Activated CD4-positive, alpha-beta memory T cell treated with anti-CD3 and anti-CD28 coated beads for 36 hours (primary cell): Measurements from ENCODE around the gene POLR2L. TPM values are rescaled to one million over a fixed set of nuclear protein-coding genes. Genes with fewer than 3 reads are reported as not detected.
A peak's percentile ranks its signal among the peaks of the same experiment; 100 is the strongest.

Experiments used
- CTCF ChIA-PET: fragments of 350-600 bp; sonication (Branson Sonifier 250); formaldehyde crosslinking; loops from one replicate; lab custom pipeline; 2021; ENCODE audit warnings: antibody characterized with exemption, inconsistent platforms; lab: Charles Lee
- POLR2A ChIA-PET: fragments of 350-600 bp; sonication (Branson Sonifier 250); formaldehyde crosslinking; loops from one replicate; lab custom pipeline; 2021; ENCODE audit warnings: antibody characterized with exemption; lab: Charles Lee
- DNase-seq: peaks from one replicate; pipeline ENCODE4 v3.0.0-alpha.2; 2020
- H3K27ac Mint-ChIP-seq: one replicate; pipeline ENCODE4 v1.8.0; 2021; ENCODE audit warnings: mixed read lengths
- H3K27me3 Mint-ChIP-seq: one replicate; pipeline ENCODE4 v1.8.0; 2021; ENCODE audit warnings: mixed read lengths
- H3K36me3 Mint-ChIP-seq: one replicate; pipeline ENCODE4 v1.8.0; 2021; ENCODE audit warnings: mixed read lengths
- H3K4me1 Mint-ChIP-seq: one replicate; pipeline ENCODE4 v1.8.0; 2021; ENCODE audit warnings: low read depth, mixed read lengths
- H3K4me3 Mint-ChIP-seq: one replicate; pipeline ENCODE4 v1.8.0; 2021; ENCODE audit warnings: mild to moderate bottlenecking, mixed read lengths
- H3K9me3 Mint-ChIP-seq: one replicate; pipeline ENCODE4 v1.8.0; 2021; ENCODE audit warnings: mixed read lengths
- intact Hi-C: fragments of 100-400 bp; cut with micrococcal nuclease; formaldehyde crosslinking; loops from one replicate; pipeline ENCODE4 v1.15.1; 2023
- total RNA-seq, 2 experiments: library from RNA; stranded (reverse); gene quantifications; one replicate each; pipeline ENCODE4 v1.2.3, GENCODE V29; 2021

POLR2L gene
- total RNA-seq, 2 experiments from 2014 or later = 70.4 to 74.0 TPM

- Mint-ChIP-seq H3K4me3 (peak overlapping the region; percentile 92), H3K27ac (peak overlapping the region; percentile 99), H3K36me3 (peaks cover 32% of the 10 kb centered on the region), H3K9me3 (no peaks in the 10 kb centered on the region), H3K4me1 (peaks cover 35% of the 10 kb centered on the region), H3K27me3 (no peaks in the 10 kb centered on the region)
- ChIA-PET CTCF (interaction anchor here (0.6 to 1.5 kb wide), 6 partner anchors 10 to 52 kb away, joined by 3 to 7 read pairs (median 4); partner anchors contain the start of gene PNPLA2), POLR2A (interaction anchor here (0.9 to 2.2 kb wide), 8 partner anchors 8 to 233 kb away, joined by 3 to 14 read pairs (median 4); partner anchors contain the start of genes CEND1, PHRF1, PNPLA2 and POLR2L)
- intact Hi-C loops = loop anchor here (1.0 kb wide), 2 partner anchors 11 to 12 kb away; no protein-coding TSS in a partner anchor
- peak; percentile 80 for DNase-seq
Measured at GRCh38 chr11:808427-809286, 33.7 kb downstream of the POLR2L start.

GRCh38 chr11:804599-804964, 37.7 kb downstream of the POLR2L start:
- Mint-ChIP-seq H3K9me3 (no peaks in the 10 kb centered on the region), H3K36me3 (peaks cover 9% of the 10 kb centered on the region), H3K27me3 (no peaks in the 10 kb centered on the region), H3K27ac (peak overlapping the region; percentile 74), H3K4me3 (peak overlapping the region; percentile 82), H3K4me1 (peaks cover 17% of the 10 kb centered on the region)
- intact Hi-C loops = no loop called here
- ChIA-PET CTCF (interaction anchor here (1.0 to 1.1 kb wide), 2 partner anchors 9 to 15 kb away, joined by 4 to 6 read pairs; no protein-coding TSS in a partner anchor), POLR2A (interaction anchor here (1.5 kb wide), 1 partner anchor 15 kb away, joined by 5 read pairs; the partner anchor contains the start of gene CEND1)
- no peak for DNase-seq

GRCh38 chr11:803770-804598, 38.3 kb downstream of the POLR2L start:
- DNase-seq = no peak
- Mint-ChIP-seq H3K9me3 (no peaks in the 10 kb centered on the region), H3K27me3 (no peaks in the 10 kb centered on the region), H3K4me3 (peak overlapping the region; percentile 82), H3K4me1 (peaks cover 17% of the 10 kb centered on the region), H3K27ac (peak overlapping the region; percentile 74), H3K36me3 (peaks cover 9% of the 10 kb centered on the region)
- POLR2A ChIA-PET = interaction anchor here (0.5 to 1.5 kb wide), 2 partner anchors 14 to 127 kb away, joined by 3 to 5 read pairs; partner anchors contain the start of gene CEND1
- intact Hi-C loops = no loop called here
- CTCF ChIA-PET = interaction anchor here (1.0 to 1.1 kb wide), 2 partner anchors 8 to 15 kb away, joined by 4 to 6 read pairs; no protein-coding TSS in a partner anchor

DNA sequence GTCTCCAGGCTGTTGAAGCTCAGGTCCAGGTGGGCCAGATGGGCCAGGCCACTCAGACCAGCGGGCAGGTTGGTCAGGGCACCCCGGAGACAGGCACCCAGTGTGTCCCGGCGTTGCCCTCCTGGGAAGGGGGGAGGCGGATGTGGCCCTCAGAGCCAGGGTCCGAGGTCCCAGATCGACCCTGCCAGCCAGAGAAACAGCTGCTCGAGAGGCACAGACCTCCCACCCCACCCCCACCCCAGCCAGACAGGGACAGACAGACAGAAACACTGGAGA, 38.9 kb downstream of the POLR2L start:
- CTCF ChIA-PET = no interaction called here
- Mint-ChIP-seq H3K4me1 (peaks cover 17% of the 10 kb centered on the region), H3K36me3 (peaks cover 9% of the 10 kb centered on the region), H3K9me3 (no peaks in the 10 kb centered on the region), H3K4me3 (peak overlapping the region; percentile 82), H3K27me3 (no peaks in the 10 kb centered on the region), H3K27ac (no peak overlapping the region)
- POLR2A ChIA-PET = interaction anchor here (0.6 to 1.5 kb wide), 2 partner anchors 14 to 55 kb away, joined by 3 to 5 read pairs; partner anchors contain the start of gene CEND1
- DNase-seq = no peak
- intact Hi-C loops = no loop called here

DNA sequence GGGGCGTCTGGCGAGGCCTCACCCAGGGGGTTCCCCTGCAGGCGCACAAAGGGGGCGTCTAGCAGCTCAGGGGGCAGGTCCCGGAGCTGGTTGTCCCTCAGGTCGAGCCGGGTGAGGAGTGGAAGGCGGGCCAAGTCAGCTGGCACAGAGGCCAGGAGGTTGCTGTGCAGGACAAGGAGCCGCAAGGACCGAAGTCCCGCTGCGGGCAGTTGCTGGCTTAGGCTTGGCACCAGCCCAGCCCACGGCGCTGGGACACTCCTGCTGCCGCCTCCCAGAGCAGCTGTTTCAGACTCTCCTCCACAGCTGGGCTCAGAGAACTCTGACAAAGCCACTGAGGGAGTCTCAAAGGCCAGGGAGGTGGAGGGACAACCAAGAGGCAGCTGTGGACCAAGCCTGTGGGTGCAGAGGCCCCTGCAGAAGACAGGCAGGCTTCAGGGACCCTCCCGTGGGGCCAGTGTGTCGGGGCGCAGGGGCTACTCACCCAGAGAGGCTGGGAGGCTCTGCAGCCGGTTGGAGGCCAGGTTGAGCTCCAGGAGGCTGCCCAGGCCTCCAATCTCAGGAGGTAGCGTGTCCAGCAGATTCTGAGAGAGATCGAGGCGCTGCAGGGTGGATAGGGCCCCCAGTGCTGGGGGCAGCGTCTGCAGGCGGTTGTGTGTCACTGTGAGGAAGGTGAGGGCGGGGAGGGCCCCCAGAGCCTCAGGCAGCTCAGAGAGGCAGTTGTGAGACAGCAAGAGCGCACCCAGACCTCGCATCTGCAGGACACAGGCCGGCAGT, 39.4 kb downstream of the POLR2L start:
- peak overlapping the region; percentile 23 for H3K4me3 Mint-ChIP-seq
- H3K9me3 Mint-ChIP-seq = no peaks in the 10 kb centered on the region
- no peak overlapping the region for H3K27ac Mint-ChIP-seq
- peaks cover 8% of the 10 kb centered on the region for H3K36me3 Mint-ChIP-seq
- ChIA-PET POLR2A (interaction anchor here (0.6 to 1.1 kb wide), 3 partner anchors 10 to 55 kb away, joined by 3 read pairs; no protein-coding TSS in a partner anchor), CTCF (no interaction called here)
- no peaks in the 10 kb centered on the region for H3K27me3 Mint-ChIP-seq
- intact Hi-C loops = no loop called here
- H3K4me1 Mint-ChIP-seq = peaks cover 15% of the 10 kb centered on the region
- DNase-seq = no peak

DNA sequence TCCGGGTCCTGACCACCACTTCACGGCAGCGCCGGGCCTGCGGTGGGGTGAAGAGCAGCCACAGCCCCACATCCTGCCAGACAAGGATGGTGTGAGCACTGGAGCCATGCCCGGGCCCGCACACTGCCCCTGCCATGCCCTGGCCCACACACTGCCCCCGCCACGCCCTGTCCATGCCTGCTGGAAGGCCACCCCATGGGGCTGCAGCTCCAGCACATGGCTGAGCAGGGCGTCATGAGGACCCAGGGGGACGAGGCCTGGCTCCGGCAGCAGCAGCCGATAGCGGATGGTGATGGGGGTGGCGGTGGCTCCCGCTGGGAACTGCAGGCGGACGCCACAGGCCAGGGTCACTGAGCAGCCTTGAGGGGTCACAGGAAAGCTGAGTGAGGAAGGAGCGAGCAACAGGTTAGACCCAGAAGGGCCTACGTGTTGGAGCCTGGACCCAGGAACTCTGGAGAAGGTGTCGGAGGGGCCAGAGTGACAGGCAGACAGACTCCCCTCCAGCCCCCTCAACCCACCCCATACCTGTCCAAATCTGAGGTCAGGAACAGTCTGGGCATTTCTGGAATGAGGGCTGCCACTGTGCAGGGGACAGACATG, 40.2 kb downstream of the POLR2L start:
- Mint-ChIP-seq H3K27ac (no peak overlapping the region), H3K9me3 (no peaks in the 10 kb centered on the region), H3K4me1 (peaks cover 13% of the 10 kb centered on the region), H3K4me3 (no peak overlapping the region), H3K27me3 (no peaks in the 10 kb centered on the region), H3K36me3 (peaks cover 6% of the 10 kb centered on the region)
- ChIA-PET POLR2A (interaction anchor here (0.7 to 1.1 kb wide), 2 partner anchors 10 to 39 kb away, joined by 3 read pairs; no protein-coding TSS in a partner anchor), CTCF (no interaction called here)
- DNase-seq = no peak
- intact Hi-C loops = no loop called here

- peaks cover 18% of the 10 kb centered on the region for H3K4me1 Mint-ChIP-seq
- no peak overlapping the region for H3K27ac Mint-ChIP-seq
- H3K9me3 Mint-ChIP-seq = no peaks in the 10 kb centered on the region
- H3K36me3 Mint-ChIP-seq = peaks cover 6% of the 10 kb centered on the region
- DNase-seq = no peak
- no peak overlapping the region for H3K4me3 Mint-ChIP-seq
- POLR2A ChIA-PET = interaction anchor here (1.2 kb wide), 1 partner anchor 8 kb away, joined by 5 read pairs; the partner anchor contains the start of gene RPLP2
- H3K27me3 Mint-ChIP-seq = no peaks in the 10 kb centered on the region
- CTCF ChIA-PET = no interaction called here
- intact Hi-C loops = no loop called here
Measured at GRCh38 chr11:801097-801780, 41.1 kb downstream of the POLR2L start.

DNA sequence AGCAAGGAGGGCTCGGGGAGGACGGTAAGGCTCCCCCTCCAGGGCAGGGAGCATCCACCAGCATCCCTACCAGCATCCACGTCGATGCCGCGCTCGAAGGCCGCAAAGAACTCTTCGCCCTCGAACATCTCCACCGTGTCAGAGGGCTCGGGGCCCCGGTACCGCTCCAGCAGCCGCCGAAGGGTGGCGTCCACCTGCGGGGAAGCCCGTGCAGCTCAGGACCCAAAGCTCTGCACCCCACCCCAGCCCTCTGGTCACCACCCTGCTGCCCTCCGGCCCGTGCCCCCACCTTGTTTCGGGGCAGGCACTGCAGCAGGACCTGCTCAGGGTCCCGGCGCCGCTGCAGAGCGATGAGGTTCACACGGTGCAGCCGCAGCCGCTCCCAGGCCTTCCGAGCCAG, 41.9 kb downstream of the POLR2L start:
- H3K27ac Mint-ChIP-seq = no peak overlapping the region
- H3K36me3 Mint-ChIP-seq = peaks cover 6% of the 10 kb centered on the region
- intact Hi-C loops = no loop called here
- H3K4me1 Mint-ChIP-seq = peaks cover 19% of the 10 kb centered on the region
- POLR2A ChIA-PET = interaction anchor here (1.2 kb wide), 1 partner anchor 9 kb away, joined by 5 read pairs; the partner anchor contains the start of gene RPLP2
- CTCF ChIA-PET = no interaction called here
- H3K9me3 Mint-ChIP-seq = no peaks in the 10 kb centered on the region
- H3K27me3 Mint-ChIP-seq = no peaks in the 10 kb centered on the region
- no peak for DNase-seq
- no peak overlapping the region for H3K4me3 Mint-ChIP-seq

- no peaks in the 10 kb centered on the region for H3K9me3 Mint-ChIP-seq
- ChIA-PET POLR2A (interaction anchor here (1.2 kb wide), 1 partner anchor 10 kb away, joined by 5 read pairs; the partner anchor contains the start of gene RPLP2), CTCF (interaction anchor here (0.9 to 1.2 kb wide), 2 partner anchors 9 to 22 kb away, joined by 4 to 7 read pairs; partner anchors contain the start of gene RPLP2)
- peaks cover 25% of the 10 kb centered on the region for H3K4me1 Mint-ChIP-seq
- H3K27me3 Mint-ChIP-seq = no peaks in the 10 kb centered on the region
- no peak overlapping the region for H3K27ac Mint-ChIP-seq
- intact Hi-C loops = loop anchor here (5.0 to 10.0 kb wide), 3 partner anchors 182 to 385 kb away; partner anchors contain the start of genes IRF7 and SIGIRR
- H3K36me3 Mint-ChIP-seq = peaks cover 7% of the 10 kb centered on the region
- no peak overlapping the region for H3K4me3 Mint-ChIP-seq
- no peak for DNase-seq
Measured at GRCh38 chr11:799641-800316, 42.5 kb downstream of the POLR2L start.
